GM19238 (cell line): ENCODE measurements around the gene SDC3.
A peak's percentile ranks its signal among the peaks of the same experiment; 100 is the strongest.
"Not testable (repeated sequence)": the region's sequence is repeated elsewhere in the genome, so short reads cannot be mapped to it uniquely, and the experiment has no call there.

ENCODE experiments used
- DNase-seq: peaks from one replicate; pipeline ENCODE4 v3.0.0; 2011; ENCODE audit warnings: low spot score; ENCODE audit not compliant: insufficient read length

SDC3 gene

DNA sequence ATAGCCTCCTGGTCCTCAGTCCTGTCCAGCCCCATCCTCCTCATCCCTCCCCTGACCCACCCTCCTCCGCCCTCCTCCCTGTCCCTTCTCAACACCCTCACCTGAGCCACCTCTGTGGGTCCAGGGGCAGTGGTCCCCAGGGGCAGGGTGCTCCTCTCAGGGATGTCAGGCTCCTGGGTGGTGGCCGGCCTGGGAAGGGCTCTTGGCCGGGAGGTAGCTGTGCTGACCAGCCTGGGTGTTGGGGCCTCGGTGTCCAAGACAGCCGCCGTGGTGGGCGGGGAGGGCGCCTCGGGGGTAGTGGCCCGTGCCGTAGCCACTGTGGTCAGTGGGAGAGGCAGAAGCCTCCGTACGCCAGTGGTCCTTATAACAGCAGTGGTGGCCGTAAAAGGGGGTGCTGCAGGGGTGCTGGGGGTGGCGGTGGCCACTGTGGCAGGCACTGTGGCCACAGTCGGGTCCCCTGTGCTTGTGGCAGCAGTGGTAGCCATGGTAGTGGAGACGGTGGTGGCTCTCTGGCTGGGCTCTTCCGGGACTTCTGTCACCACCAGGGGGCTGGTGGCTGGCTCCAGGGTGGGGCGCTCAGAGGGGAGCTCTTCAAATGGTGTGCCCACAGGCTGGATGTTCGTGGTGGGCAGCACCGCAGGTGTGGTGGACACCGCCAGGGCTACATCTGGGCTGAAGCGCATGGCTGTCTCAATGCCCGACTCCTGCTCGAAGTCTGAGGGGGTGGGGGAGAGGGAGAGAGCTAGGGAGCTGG, 31.9 kb downstream of the SDC3 start:
- DNase-seq, result no peak

DNA sequence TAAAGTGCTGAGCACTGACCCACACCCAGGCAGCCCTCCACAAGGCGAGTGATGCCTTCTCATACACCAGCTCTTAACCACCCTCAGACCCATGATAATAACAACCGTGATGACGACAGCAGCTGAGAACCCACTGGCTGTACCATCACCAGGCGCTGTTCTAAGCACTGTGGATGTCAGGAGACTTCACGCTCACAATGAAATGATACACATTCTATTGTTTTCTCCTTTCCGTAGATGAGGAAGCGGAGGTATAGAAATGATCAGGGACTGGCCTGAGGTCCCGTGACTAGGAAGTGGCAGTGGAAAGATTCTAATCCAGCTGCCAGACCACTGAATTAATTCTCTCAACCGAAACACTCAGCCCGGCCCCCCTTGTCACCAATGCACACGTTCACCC, 32.6 kb downstream of the SDC3 start:
- no peak for DNase-seq

DNA sequence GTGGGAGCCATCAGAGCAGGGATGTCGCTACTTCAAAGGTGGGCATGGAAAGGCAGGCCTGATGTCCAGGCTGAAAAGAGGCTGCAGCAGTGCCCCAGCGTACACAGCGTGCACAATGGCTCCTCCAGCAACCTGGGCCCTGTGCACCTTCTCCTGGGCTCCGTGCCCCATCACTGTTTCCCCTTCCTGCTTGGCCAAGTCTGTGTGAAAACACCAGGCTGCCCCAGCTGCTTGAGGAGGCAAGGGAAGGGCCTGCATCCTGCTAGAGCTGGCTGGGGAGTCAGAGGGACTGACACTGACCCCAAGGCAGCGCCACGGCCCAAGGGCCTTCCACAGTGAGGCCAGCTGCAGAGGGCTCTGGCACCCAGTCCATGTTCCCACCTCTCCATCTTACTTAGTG, 33.4 kb downstream of the SDC3 start:
- DNase-seq, result no peak

DNA sequence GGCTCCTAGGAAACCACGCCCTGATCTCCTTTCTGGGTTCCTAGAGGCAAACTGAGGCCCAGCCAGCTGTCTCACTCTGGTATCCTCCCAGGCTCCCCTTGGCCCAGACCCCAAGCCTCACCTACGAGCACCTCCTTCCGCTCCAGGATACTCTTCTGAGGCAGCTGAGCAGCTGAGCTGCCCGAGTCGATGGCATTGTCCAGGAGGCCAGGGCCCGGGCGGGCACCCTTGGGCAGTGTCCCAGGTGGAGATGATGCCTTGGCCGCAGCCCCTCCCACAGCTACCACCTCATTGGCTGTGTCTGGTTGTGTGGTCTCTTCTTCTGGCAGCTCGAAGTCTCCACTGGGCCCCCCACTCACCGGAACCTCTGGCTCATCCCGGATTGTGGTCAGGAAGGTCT, 34.4 kb downstream of the SDC3 start:
- DNase-seq, result no peak

DNA sequence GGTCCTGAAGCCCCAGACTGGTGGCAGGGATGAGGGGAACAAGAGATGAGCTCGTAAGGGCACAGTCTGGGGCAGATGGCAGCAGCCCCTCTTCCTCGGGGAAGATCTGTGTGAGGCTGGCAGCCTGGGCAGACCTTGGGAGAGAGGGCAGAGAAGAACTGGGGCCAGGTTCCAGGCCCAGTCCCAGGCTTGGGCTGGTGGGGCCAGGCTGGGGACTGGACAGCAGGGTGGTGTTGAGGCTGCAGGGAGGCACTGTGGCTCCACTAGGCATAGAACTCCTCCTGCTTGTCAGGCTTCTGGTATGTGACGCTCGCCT, 35.7 kb downstream of the SDC3 start:
- DNase-seq, result no peak

DNA sequence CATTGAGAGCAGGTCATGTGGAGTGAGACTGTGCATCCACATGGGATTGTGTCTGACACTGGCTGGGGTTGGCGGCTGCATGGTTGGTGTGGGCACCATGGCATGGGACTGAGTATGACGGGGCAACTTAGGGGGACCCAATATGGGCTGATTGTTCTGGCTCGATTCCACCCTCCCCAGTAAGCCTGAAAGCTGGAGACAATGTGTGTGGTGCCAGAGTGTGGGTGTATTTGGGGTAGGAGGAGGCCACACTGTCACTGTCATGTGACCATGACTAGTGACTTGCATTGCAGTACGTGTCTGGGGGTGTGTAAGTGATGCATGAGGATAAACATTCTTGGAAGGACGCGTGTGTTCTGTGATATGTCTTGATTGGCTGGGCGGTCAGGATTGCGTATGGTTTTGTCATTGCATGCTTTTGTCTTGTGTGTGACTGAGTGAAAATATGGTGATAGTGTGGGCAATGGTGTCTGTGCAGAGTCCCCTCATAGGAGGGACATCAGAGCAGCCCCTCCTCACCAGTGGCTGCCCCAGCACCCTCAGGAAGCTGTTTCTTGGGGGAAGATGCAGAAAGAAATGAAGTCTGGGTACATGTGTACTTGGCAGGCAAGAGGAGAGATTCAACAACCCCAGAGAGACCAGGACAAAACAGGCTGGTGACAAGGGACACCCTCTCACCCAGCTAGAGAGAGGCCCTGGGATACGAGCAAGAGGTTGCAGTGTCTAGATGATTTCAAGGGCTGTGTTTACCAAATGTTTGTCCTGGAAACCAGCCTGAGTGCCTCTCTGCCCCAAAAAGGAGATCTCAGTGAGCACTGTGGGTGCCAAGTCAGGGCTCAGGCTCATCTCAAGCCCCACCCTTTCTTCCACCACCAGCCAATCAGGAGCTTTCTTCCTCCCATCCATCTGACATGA, 36.3 kb downstream of the SDC3 start:
- DNase-seq, result no peak

DNA sequence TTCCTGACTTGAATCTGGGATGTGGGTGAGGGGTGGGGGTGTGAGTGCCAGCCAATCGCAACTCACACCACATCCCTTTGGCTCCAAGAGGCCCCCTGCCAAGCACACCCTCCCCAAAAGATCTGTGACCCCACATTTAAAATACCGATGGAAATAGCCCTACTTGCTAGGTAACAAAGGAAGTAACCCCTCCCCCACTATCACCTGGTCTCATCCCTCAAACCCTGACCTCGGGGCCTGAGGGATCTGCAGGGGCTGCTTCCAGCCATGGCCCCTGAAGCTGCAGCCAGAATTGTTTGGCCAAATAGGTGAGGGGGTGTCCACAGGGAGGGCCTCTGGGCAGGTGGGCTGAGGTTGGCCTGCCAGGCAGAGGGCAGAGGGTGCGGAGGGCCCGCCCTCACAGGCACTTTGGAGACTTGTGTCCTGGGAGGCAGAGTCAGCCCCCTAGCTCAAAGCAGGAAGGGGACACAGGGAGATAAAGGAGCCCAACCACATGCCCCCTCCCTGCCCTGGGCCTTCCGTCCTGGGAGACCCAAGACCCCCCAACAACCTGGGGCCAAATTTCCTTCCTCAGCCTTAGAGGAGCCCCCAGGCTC, 37.2 kb downstream of the SDC3 start:
- no peak for DNase-seq

DNA sequence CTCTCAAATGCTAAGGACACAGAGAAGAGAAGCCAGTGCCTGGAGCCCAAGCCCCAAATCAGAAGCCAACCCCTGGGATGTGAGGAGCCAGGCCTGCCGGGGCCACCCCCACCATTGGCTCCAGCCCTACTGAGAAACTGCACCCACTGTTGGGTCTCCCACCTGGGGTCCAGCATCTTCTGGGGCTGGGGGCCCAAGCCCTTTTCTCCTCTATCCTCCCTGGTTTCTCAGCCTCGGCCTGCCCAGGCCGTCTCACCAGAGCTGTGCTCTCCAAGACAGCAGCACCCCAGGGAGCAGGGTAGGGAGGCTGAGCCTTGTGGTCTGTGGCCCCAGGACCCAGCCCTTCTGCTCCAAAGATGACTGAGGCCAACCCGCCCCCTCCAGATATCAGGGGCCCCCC, 37.9 kb downstream of the SDC3 start:
- DNase-seq, result no peak

DNA sequence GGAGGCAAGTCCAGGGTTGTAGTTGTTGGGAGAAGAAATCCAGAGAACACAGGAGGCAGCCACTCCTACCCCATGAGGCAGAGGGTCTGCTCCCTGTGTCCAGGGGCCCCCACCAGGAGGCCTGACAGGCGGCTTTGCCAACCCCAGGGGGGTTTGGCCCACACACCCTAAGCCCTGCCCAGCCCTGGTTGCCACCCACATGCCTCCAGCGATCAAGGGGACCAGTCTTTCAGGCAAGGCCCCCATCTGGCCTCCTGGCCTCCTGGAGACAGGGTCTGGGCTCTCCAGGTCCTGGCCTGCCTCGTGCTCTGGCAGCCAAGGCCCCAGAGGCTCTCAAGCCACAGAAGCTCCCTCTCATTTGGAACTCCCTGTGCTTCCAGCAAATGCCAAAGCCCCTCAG, 38.5 kb downstream of the SDC3 start:
- DNase-seq, result no peak

DNA sequence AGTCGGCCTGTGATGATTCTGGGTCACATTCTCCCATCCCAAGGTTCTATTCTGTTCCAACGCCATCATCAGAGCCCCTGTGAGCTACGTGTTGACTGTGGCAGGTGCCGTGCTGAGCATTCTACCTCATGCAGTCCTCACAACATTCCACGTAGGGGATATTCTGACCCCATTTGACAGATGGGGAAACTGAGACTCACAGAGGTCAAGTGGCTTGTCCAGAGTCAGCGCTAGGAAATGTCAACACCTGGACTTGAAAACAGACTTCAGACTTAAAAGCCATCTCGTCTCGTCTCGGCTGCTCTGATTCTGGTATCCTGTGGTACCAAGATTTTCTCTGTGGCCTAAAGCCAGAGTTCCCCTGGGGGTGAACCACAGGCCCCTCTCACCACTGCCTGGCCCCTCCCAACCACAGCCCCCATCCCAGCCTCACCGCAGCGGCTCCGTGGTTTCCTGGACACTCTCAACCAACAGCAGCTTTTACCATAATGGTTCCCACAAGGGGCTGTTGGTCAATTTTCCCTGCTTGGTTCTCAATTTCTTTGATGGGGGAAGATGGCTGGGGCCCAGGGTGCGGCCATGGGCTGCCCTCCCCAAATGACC, 39.6 kb downstream of the SDC3 start:
- peak; percentile 45 for DNase-seq

DNA sequence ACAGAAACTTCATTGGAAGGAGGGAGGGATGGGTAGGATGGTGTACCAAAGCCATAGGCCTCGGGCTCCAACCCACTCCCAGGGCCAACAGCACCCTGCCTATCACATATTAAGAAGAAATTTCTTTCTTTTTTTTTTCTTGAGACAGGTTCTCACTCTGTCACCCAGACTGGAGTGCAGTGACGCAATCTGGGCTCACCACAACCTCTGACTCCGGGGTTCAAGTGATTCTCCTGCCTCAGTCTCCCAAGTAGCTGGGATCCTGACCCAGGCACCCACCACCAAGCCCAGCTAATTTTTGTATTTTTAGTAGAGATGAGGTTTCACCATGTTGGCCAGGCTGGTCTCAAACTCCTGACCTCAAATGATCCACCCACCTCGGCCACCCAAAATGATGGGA, 40.5 kb downstream of the SDC3 start:
- not testable (repeated sequence) for DNase-seq

DNA sequence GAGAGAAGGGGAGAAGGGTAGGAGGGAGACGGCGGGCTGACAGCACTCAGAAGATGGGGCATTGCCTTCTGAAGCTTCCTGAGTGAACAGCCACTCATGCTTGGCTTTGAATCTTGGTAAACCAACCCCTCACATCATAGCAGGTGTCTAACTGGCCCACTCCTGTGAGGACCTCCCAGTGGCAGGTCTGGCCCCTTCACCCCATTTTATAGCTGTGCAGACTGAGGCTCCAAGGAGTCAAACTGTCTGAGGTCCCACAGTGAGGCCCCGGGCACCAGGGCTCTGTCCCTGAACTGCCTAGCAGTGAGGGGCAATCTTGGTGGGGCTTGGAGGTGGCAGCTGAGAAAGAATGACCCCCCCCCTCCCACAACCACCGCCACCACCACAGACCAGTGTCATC, 41.0 kb downstream of the SDC3 start:
- no peak for DNase-seq

DNA sequence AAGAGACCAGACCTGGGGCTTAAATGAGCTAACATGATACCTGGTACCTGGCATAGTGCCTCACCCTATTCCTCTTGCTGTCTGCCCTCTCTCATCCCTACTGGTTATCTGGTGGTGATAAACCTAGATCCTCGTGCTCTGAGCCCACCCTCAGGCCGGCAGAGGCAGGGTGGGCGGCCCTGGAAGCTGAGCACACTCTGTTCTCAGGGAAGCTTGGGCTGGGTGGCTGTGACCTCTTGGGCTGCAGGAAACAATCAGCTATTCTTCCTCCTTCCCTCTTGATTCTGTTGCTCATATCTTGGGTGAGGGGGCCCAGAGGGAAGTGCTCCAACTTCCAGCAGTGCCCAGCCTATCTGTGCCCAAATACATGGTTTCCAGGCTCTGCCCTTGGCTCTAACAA, 42.0 kb downstream of the SDC3 start:
- no peak for DNase-seq

DNA sequence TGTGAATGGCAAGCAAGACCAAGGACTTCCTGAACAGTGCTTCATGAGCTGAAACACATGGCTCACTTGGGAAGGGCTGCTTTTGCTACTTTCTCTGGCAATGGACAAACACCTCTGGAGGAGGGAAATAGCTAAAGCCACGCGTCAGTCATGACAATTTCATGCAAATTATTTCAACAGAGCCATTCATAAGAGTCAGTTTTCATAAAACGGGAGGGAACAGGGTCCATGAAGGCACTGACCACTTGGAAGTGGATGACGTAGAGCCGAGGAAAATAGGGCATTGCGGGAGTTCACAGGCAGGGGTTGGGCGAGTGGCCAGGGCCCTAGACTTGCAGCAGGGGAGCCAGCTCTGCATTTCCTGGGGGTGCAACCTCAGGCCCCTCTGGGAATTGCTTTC, 43.9 kb downstream of the SDC3 start:
- DNase-seq, result no peak

DNA sequence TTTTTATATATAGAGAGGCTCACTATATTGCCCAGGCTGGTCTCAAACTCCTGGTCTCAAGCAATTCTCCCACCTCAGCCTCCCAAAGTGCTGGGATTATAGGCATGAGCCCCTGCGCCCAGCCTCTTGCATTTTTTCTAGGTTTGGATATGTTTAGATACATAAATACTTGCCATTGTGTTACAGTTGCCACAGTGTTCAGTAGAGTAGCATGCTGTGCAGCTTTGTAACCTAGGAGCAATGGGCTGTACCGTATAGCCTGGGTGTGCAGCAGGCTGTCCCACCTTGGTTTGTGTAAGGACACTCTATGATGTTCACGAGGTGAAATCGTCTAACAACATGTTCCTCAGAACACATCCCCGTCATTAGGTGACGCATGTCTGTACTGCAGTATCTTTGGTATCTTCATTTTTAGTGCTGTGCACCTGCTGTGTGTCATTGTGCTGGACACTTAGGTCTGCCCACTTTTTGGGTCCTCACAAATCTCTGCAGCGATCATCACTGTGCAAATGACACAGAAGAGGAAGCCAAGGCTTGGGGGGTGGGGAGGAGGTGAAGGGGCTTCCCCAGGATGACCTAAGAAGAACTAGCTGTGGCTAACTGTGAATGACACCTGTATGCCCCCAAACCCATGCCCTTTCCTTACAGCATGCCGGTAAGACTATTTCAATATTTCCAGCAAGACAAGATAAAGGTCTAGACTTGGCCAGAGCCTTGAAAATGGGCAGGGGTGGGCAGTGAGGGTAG, 44.5 kb downstream of the SDC3 start:
- DNase-seq, result no peak

DNA sequence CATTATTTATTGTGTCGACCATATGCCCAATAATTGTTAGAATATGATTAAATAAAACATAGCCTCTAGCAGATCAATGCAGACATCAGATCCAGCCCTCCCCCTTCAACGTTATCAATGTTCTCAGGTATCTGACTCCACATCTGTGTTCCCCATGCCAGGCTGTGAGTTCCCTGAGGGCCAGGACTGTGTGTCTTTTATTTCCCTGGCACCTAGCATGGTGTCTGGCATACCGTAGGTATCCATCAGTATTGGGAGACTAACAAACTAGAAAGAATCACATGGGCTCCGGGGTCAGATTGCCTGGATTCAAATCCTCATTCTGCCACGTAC, 48.3 kb downstream of the SDC3 start:
- DNase-seq, result no peak

DNA sequence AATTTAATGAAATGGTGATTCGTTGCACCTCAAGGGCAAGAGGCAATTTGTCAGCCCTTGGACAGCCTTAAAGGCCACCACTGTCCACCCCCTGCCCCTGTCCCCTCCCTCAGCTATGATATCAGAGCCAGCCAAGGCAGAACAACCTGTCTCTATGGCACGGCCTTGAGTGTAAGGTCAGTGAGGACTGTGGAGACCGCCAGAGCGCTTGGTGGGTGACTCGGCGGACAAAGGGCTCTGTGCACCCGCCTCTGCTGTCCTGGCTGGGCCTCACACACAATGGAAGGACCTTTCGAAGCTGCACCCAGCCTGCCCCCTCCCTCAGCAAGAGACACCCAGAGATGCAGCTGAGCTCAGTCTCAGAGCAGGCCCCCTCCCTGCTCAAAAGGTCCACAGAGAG, 50.6 kb downstream of the SDC3 start:
- DNase-seq, result no peak

DNA sequence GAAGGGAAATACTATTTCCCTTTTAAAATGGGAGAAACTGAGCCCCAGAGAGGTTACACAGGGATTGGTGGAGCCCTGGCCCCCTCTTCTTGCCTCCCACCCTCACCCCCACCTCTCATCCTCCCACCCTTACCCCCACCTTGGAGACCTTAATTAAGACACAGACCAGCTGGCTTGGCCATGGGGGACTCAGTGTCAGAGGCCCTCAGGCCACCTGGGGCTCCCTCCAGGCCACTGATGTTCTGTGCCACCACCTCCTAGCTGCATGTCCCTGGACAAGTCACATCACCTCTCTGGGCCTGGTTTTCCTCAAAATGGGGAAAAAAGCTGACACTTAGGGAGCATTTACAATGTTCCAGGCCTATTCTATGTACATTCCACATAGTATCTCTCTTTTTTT, 51.5 kb downstream of the SDC3 start:
- no peak for DNase-seq

DNA sequence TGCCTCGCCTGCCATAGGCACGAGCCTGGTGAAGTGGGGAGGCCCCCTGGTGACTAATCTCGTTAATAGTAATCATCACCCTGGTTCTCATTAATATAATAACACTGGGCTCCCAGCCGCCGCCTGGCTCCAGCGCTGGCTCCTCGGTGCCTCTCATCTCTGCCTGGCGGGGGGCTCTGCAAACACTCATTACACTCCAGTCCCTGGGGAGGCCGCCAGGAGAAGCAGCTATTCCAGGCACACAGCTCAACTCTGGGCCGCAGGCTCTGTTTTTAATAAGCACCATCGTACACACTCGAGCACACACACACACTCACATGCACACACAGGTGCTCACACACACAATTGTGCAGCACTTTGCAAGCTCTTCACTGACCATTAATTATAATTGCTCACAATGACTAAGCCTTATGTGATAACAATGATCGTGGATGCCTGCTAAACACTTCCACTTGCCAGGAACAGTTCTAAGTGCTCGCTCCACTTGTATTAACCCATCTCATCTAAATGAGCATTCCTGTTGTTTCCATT, 52.2 kb downstream of the SDC3 start:
- no peak for DNase-seq

DNA sequence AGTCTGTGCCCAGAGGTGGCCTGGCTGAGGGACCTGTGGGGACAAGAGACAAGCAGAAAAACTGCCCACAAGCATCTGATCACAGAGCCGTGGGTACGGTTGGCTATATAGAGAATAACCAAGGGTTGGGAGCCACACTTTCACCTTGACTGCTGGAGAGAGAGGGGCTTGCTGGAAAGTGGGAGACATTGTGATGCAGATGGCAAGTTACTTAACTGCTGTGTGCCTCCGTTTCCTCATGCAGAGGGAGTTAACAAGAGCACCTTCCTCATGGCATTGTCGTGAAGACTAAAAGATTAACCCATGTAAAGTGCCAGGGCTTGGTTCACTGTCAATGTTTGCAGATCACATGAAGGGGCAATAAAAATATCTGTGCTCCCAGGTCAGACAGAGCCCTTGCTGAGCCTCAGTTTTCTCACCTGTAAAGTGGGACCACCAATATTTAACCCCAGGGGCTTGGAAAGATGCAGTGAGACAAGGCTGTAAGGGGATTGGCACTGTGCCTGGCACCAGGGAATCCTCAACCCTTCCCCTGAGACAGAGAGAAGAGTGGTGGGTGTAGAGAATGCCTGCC, 52.8 kb downstream of the SDC3 start:
- DNase-seq, result no peak

DNA sequence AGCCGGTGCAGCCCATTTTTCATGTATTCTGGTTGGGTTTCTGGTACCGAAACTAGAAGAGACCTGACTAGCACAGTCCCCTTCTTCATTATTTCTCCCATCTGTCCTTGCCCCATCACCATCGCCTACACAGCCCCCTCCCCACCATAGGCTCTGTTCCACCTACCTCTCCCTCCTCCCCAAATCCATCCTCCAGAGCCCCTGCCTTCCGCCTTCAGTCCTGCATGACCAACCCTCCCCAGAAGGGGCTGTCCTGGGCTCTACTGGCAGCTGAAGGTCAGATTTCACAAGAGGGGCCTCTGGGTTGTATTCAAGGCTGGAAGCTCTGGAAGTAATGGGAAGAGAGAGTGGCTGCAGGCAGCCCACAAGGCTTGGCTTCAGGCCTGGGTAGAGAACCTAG, 55.2 kb downstream of the SDC3 start:
- DNase-seq, result no peak
